ENCODE data around the gene GNAT3. TPM values are rescaled to one million over a fixed set of nuclear protein-coding genes. Genes with fewer than 3 reads are reported as not detected.

GNAT3 gene
- total RNA-seq, 1 donor from 2014 or later, result not detected

- Mint-ChIP-seq H3K36me3 (ENCODE audit: low read depth, unreplicated experiment) (no peaks in the 10 kb centered on the region), H3K27ac (ENCODE audit: unreplicated experiment) (no peak overlapping the region), H3K9me3 (ENCODE audit: unreplicated experiment) (no peaks in the 10 kb centered on the region), H3K4me3 (ENCODE audit: unreplicated experiment) (no peak overlapping the region), H3K4me1 (ENCODE audit: low read depth, unreplicated experiment) (peaks cover 9% of the 10 kb centered on the region), H3K27me3 (ENCODE audit: low read depth, unreplicated experiment) (no peaks in the 10 kb centered on the region)
- DNase-seq (ENCODE audit: low read depth), result no peak
- Histone ChIP-seq H3K4me2 (ENCODE audit: low read length) (no peak overlapping the region), H3K36me3 (ENCODE audit: insufficient read depth, low read length) (no peaks in the 10 kb centered on the region), H3K27me3 (ENCODE audit: insufficient read depth, low read length) (no peaks in the 10 kb centered on the region), H3K4me1 (ENCODE audit: insufficient read depth, low read length) (no peaks in the 10 kb centered on the region), H2AFZ (ENCODE audit: low read depth, low read length) (no peak overlapping the region), H3K9ac (ENCODE audit: low read length) (no peak overlapping the region), H3K4me3 (ENCODE audit: insufficient read depth, low read depth, low read length) (no peak overlapping the region), H3K9me3 (ENCODE audit: insufficient read depth, low read depth, low read length) (no peaks in the 10 kb centered on the region), H4K20me1 (ENCODE audit: insufficient read depth, low read length) (no peaks in the 10 kb centered on the region), H3K79me2 (ENCODE audit: insufficient read depth, low read length) (no peaks in the 10 kb centered on the region), H3K27ac (ENCODE audit: low read depth, low read length) (no peak overlapping the region)
- TF ChIP-seq EZH2 (IDR thresholded peaks at IDR 0.05; ENCODE audit: insufficient read depth, low read length), result no peak
- TF ChIP-seq, protein P1, sequence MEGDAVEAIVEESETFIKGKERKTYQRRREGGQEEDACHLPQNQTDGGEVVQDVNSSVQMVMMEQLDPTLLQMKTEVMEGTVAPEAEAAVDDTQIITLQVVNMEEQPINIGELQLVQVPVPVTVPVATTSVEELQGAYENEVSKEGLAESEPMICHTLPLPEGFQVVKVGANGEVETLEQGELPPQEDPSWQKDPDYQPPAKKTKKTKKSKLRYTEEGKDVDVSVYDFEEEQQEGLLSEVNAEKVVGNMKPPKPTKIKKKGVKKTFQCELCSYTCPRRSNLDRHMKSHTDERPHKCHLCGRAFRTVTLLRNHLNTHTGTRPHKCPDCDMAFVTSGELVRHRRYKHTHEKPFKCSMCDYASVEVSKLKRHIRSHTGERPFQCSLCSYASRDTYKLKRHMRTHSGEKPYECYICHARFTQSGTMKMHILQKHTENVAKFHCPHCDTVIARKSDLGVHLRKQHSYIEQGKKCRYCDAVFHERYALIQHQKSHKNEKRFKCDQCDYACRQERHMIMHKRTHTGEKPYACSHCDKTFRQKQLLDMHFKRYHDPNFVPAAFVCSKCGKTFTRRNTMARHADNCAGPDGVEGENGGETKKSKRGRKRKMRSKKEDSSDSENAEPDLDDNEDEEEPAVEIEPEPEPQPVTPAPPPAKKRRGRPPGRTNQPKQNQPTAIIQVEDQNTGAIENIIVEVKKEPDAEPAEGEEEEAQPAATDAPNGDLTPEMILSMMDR (IDR thresholded peaks at IDR 0.05; ENCODE audit: insufficient read depth, low read depth, low read length), result no peak
- FAIRE-seq, result no peak
Measured at GRCh38 chr7:80414331-80414730, 97.5 kb downstream of the GNAT3 start.

- Histone ChIP-seq H3K36me3 (ENCODE audit: insufficient read depth, low read length) (no peaks in the 10 kb centered on the region), H4K20me1 (ENCODE audit: insufficient read depth, low read length) (no peaks in the 10 kb centered on the region), H2AFZ (ENCODE audit: low read depth, low read length) (no peak overlapping the region), H3K4me3 (ENCODE audit: insufficient read depth, low read depth, low read length) (no peak overlapping the region), H3K4me1 (ENCODE audit: insufficient read depth, low read length) (no peaks in the 10 kb centered on the region), H3K9ac (ENCODE audit: low read length) (no peak overlapping the region), H3K27me3 (ENCODE audit: insufficient read depth, low read length) (no peaks in the 10 kb centered on the region), H3K27ac (ENCODE audit: low read depth, low read length) (no peak overlapping the region), H3K79me2 (ENCODE audit: insufficient read depth, low read length) (no peaks in the 10 kb centered on the region), H3K4me2 (ENCODE audit: low read length) (no peak overlapping the region), H3K9me3 (ENCODE audit: insufficient read depth, low read depth, low read length) (no peaks in the 10 kb centered on the region)
- no peaks in the 10 kb centered on the region for H3K27me3 Mint-ChIP-seq (ENCODE audit: low read depth, unreplicated experiment)
- H3K4me3 Mint-ChIP-seq (ENCODE audit: unreplicated experiment), result no peak overlapping the region
- H3K9me3 Mint-ChIP-seq (ENCODE audit: unreplicated experiment), result no peaks in the 10 kb centered on the region
- DNase-seq (ENCODE audit: low read depth) (no peak), FAIRE-seq (no peak)
- TF ChIP-seq, protein P1 (IDR thresholded peaks at IDR 0.05; ENCODE audit: insufficient read depth, low read depth, low read length), result no peak
- no peak for TF ChIP-seq EZH2 (IDR thresholded peaks at IDR 0.05; ENCODE audit: insufficient read depth, low read length)
- no peak overlapping the region for H3K27ac Mint-ChIP-seq (ENCODE audit: unreplicated experiment)
- peaks cover 9% of the 10 kb centered on the region for H3K4me1 Mint-ChIP-seq (ENCODE audit: low read depth, unreplicated experiment)
- no peaks in the 10 kb centered on the region for H3K36me3 Mint-ChIP-seq (ENCODE audit: low read depth, unreplicated experiment)
Measured at GRCh38 chr7:80413383-80413945, 98.4 kb downstream of the GNAT3 start.

DNA sequence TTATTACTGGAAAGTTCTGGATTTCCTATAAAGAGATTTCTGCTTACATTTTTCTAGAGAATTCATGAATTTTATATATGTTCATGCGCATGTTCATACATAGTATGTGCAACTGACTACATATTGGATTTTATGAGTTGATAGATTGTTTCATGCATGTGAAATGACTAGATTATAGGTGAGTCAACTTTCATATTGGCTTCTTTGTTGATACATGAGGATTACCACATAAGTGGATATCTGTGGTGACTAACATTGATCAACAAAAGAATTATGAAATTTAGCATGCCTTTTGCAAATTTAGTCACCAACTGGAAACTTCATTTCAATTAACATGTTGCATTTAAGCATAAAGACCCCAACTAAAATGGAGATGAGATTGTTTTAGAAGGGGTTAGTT is 99.0 kb downstream of the GNAT3 start:
- H3K27me3 Mint-ChIP-seq (ENCODE audit: low read depth, unreplicated experiment), result no peaks in the 10 kb centered on the region
- TF ChIP-seq, protein P1 (IDR thresholded peaks at IDR 0.05; ENCODE audit: insufficient read depth, low read depth, low read length), result no peak
- TF ChIP-seq EZH2 (IDR thresholded peaks at IDR 0.05; ENCODE audit: insufficient read depth, low read length), result no peak
- no peak overlapping the region for H3K27ac ChIP-seq (ENCODE audit: low read depth, low read length)
- H3K9ac ChIP-seq (ENCODE audit: low read length), result no peak overlapping the region
- H3K9me3 Mint-ChIP-seq (ENCODE audit: unreplicated experiment), result no peaks in the 10 kb centered on the region
- no peak overlapping the region for H2AFZ ChIP-seq (ENCODE audit: low read depth, low read length)
- DNase-seq (ENCODE audit: low read depth) (peak; percentile 40), FAIRE-seq (no peak)
- no peak overlapping the region for H3K4me2 ChIP-seq (ENCODE audit: low read length)
- no peak overlapping the region for H3K27ac Mint-ChIP-seq (ENCODE audit: unreplicated experiment)
- no peaks in the 10 kb centered on the region for H4K20me1 ChIP-seq (ENCODE audit: insufficient read depth, low read length)
- no peaks in the 10 kb centered on the region for H3K36me3 Mint-ChIP-seq (ENCODE audit: low read depth, unreplicated experiment)
- no peaks in the 10 kb centered on the region for H3K36me3 ChIP-seq (ENCODE audit: insufficient read depth, low read length)
- H3K79me2 ChIP-seq (ENCODE audit: insufficient read depth, low read length), result no peaks in the 10 kb centered on the region
- H3K4me1 ChIP-seq (ENCODE audit: insufficient read depth, low read length), result no peaks in the 10 kb centered on the region
- no peaks in the 10 kb centered on the region for H3K9me3 ChIP-seq (ENCODE audit: insufficient read depth, low read depth, low read length)
- peaks cover 9% of the 10 kb centered on the region for H3K4me1 Mint-ChIP-seq (ENCODE audit: low read depth, unreplicated experiment)
- H3K4me3 ChIP-seq (ENCODE audit: insufficient read depth, low read depth, low read length), result no peak overlapping the region
- no peaks in the 10 kb centered on the region for H3K27me3 ChIP-seq (ENCODE audit: insufficient read depth, low read length)
- no peak overlapping the region for H3K4me3 Mint-ChIP-seq (ENCODE audit: unreplicated experiment)

All from astrocyte (in vitro differentiated cells and primary cell).